Heart left ventricle (tissue), 13 donors: Measurements from ENCODE around the gene ZNF473.

Experiments used
- CTCF ChIP-seq, 12 donors: fragments of 200-600 bp; sonication (generic) in 4 of 12; IDR thresholded peaks; one replicate each; pipeline versions ENCODE4 v1.5.0 to v1.8.0; 2018 to 2022; ENCODE audit warnings: antibody characterized with exemption in 12 of 12, mild to moderate bottlenecking in 5 of 12
- POLR2A ChIP-seq, 2 donors: fragments of 450-650 bp; IDR thresholded peaks; one replicate each; pipeline ENCODE4 v1.6.1; 2017; ENCODE audit warnings: antibody characterized with exemption in 2 of 2, mild to moderate bottlenecking in 2 of 2, moderate library complexity in 2 of 2
- donor health status: ischemic (EF 13 %, LVEDD 7.1; RV severe dilation, severe dysfunction).
- donor health status: DM: no; HTN: yes; CAD: no.
- donor health status: DM: no; HTN: no; CAD: no.
- donor health status: ischemic (EF 25% LVEDD 6.9; RV normal size, moderate dysfunction).
- donor health status: ischemic (EF 25% LVEDD 5.7; RV mildly dilated, moderate dysfunction).
- donor health status: ischemic (EF 35%, LVEDD 5.7; RV mildly dilated, moderate dysfunction).
- donor health status: nonischemic (EF 11% LVEDD 7.7; RV severe dilation, severe dysfunction).
- donor health status: DM: yes; HTN: yes; CAD: no.
- donor health status: PGD.
- donor health status: ischemic (EF 29% LVEDD 5.4; RV normal size, mild dysfunction).
- donor health status: nonischemic (EF 23%, LVEDD 6.1; RV moderate dilation, normal function).

GRCh38 chr19:49988433-49988832 lies 37.4 kb upstream of the ZNF473 start:
- no peak for TF ChIP-seq CTCF (IDR thresholded peaks at IDR 0.05)
- TF ChIP-seq POLR2A (IDR thresholded peaks at IDR 0.05), result no peak
